Effector memory CD8-positive, alpha-beta T cell (primary cell): ENCODE measurements around the gene ARL6.

Experiments
- ATAC-seq: fragments of 150-1000 bp; cut with Tn5 transposase; replicated peaks from 2 replicates; pipeline ENCODE4 v1.10.0; 2021; ENCODE audit warnings: mild to moderate bottlenecking, moderate library complexity
- DNase-seq, 3 experiments: peaks; one replicate each; pipeline ENCODE4 v3.0.0; 2021
- H3K27ac Mint-ChIP-seq, 2 donors: one replicate each; pipeline ENCODE4 v1.8.0; 2022; ENCODE audit warnings: mild to moderate bottlenecking in 2 of 2, mixed read lengths in 2 of 2, moderate library complexity in 2 of 2
- H3K27me3 Mint-ChIP-seq, 2 donors: one replicate each; pipeline ENCODE4 v1.8.0; 2022; ENCODE audit warnings: mixed read lengths in 2 of 2
- H3K36me3 Mint-ChIP-seq: one replicate; pipeline ENCODE4 v1.8.0; 2022; ENCODE audit warnings: mild to moderate bottlenecking, moderate library complexity, mixed read lengths; ENCODE audit not compliant: insufficient read depth
- H3K4me1 Mint-ChIP-seq, 2 donors: one replicate each; pipeline ENCODE4 v1.8.0; 2022; ENCODE audit warnings: low read depth in 2 of 2, mixed read lengths in 2 of 2
- H3K4me3 Mint-ChIP-seq, 2 donors: one replicate each; pipeline ENCODE4 v1.8.0; 2022; ENCODE audit warnings: mild to moderate bottlenecking in 2 of 2, mixed read lengths in 2 of 2, moderate library complexity in 2 of 2
- H3K9me3 Mint-ChIP-seq, 2 donors: one replicate each; pipeline ENCODE4 v1.8.0; 2022; ENCODE audit warnings: mixed read lengths in 2 of 2
- total RNA-seq, 9 experiments: gene quantifications; one replicate each; lab custom pipeline; 2026; lab: John Stamatoyannopoulos, UW

The ARL6 gene, protein sequence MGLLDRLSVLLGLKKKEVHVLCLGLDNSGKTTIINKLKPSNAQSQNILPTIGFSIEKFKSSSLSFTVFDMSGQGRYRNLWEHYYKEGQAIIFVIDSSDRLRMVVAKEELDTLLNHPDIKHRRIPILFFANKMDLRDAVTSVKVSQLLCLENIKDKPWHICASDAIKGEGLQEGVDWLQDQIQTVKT
- 3.4 to 13.2 (median 10.7) reads per million in 9 experiments for total RNA-seq

DNA sequence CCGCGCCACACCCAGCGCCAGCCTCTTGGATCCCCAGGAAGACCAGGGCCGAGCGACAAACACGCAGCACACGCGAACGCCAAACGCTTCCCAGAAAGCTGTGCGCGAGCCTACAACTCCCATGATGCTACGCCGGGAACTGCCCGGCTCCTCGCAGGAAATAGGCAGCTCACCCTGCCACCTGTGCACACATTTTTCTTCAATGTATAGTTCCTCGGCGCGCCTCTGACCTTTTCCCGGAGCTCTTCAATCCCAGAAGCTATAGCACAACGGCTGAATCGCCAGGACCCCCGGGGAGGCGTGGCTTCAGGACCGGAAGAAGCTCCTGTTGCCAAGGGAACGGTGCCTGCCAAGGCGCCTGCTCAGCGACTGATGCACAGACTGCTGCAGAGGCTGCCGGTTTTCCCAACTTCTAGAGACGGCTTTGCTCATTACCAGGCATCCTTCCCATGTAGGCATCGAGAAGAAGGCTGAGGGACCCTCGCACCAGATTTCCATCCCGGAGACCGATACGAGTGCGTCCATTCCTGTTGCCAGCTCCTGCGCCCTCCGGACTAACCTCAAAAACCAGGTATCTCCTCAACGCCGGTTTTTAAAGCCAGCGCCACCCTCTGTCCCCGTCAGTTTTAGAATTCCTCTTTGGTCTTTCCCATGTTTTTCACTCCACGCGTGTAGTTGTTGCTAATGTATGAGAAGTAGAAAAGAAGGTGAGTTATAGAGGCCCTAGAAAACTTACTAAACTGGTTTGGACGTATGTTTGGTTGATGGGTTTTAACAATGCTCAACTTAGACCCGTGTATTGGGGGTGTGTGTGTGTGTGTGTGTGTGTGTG lies at the start of gene ARL6:
ARL6 (plus strand) TSS at position 352 of the 832 bp plus-strand sequence. CDS start 3,350 bp downstream, outside the sequence.
- ATAC-seq (peak; percentile 90), DNase-seq (peak; percentile 44 to 65 (median 53))
- no peaks in the 10 kb centered on the region for H3K9me3 Mint-ChIP-seq
- peaks cover 16 to 19% of the 10 kb centered on the region in 2 donors for H3K4me1 Mint-ChIP-seq
- no peaks in the 10 kb centered on the region for H3K27me3 Mint-ChIP-seq
- peaks cover 10% of the 10 kb centered on the region for H3K36me3 Mint-ChIP-seq
- H3K27ac Mint-ChIP-seq = peak within 1 kb of the TSS; percentile 90 to 96
- peak within 1 kb of the TSS; percentile 93 to 97 for H3K4me3 Mint-ChIP-seq

DNA sequence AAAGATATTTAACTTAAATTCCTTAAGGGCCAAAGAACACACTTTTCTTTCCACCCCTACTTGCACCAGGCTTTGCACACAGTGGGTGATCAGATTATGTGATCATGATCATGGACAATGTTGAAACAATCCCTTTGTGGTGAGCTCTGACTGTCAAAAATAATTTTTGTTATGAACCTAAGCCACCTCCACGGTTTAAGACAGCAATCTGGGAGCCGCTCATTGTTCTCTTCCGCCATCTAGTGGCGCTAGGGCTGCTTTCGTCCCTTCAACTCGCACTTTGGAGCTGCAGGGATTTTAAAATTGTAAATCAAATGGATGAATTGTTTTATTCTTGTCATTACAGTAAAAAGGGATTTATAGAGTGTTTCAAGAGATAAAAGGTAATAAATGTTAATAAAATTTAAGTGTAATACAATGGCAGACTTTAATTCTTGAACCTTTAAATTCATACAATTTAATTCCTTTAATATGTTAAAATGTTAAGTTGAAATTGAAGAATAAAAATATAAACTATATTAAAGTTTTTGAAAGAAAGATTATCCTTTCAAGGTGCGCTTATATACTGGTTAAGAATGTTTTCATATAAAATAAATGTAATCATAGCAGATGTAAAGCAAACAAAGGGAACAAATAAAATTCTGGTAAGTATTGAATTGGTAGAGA lies 45.3 kb upstream of the ARL6 start:
- DNase-seq (peak; percentile 47 to 59 (median 49)), ATAC-seq (peak; percentile 98)
- Mint-ChIP-seq H3K4me1 (no peaks in the 10 kb centered on the region), H3K9me3 (no peaks in the 10 kb centered on the region), H3K4me3 (peak overlapping the region in 1 of 2 donors; percentile 27), H3K36me3 (no peaks in the 10 kb centered on the region), H3K27me3 (peaks cover 6 to 8% of the 10 kb centered on the region in 2 donors), H3K27ac (no peak overlapping the region)

DNA sequence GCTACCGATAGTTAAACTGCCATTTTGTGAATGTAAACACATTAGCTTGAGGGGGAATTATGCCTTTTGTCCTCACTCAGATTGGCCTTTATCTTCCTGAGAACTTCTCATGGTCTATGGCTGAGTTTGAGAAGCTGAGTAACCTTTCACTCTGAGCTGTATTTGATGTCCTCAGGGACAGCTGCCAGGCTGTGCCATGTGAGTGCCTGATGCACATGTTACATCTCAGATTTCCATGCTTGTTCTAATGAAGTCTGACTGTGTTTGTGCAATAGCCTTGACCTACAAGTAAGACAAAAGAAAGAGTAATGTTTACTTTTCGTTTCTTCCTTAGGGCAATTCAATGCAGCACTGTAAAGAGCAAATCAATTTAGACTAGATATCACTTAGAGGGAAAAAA lies 44.1 kb upstream of the ARL6 start:
- no peak overlapping the region for H3K4me3 Mint-ChIP-seq
- H3K27ac Mint-ChIP-seq = no peak overlapping the region
- H3K9me3 Mint-ChIP-seq = no peaks in the 10 kb centered on the region
- ATAC-seq = no peak
- DNase-seq = no peak
- no peaks in the 10 kb centered on the region for H3K36me3 Mint-ChIP-seq
- no peaks in the 10 kb centered on the region for H3K4me1 Mint-ChIP-seq
- H3K27me3 Mint-ChIP-seq = peaks cover 0 to 8% of the 10 kb centered on the region in 2 donors

DNA sequence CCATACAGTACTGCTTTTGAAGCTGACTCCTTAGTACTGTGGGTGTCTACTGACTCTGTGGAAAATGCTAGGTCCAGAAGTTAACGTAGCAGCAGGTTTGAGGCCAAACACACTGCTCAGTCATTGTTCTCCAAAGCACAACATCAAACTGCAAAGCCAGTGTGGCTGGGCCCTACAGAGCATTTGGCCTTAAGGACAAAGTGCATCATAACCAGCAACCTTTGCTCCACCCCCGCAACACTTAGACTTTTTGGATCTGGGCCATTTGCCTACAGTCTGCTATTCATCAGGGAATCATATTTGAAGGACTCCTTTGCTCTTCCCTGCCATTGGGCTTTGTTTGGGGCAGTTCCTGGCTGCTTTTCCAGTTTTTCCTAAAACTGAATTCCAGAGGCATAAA lies 43.1 kb upstream of the ARL6 start:
- ATAC-seq (no peak), DNase-seq (no peak)
- Mint-ChIP-seq H3K4me3 (no peak overlapping the region), H3K4me1 (no peaks in the 10 kb centered on the region), H3K36me3 (no peaks in the 10 kb centered on the region), H3K27ac (no peak overlapping the region), H3K27me3 (no peaks in the 10 kb centered on the region), H3K9me3 (no peaks in the 10 kb centered on the region)

DNA sequence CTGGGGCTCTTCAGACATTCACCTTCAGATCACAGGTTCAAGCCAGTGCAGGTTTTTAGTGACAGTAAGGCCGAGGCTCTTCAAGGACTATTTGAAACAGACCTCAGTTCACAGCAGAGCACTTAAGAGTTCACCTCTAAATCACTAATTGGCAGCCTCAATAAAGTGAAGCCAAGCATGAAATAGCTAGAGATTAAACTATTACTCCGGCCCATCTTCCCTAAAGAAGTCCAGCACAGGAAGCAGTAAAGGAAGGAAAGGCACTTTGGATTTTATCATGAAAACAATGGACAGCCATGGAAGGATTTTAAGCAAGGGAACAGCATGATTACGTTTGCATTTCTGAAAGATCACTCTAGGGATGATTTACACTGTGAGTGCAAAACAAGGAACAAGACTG lies 27.6 kb upstream of the ARL6 start:
- no peaks in the 10 kb centered on the region for H3K36me3 Mint-ChIP-seq
- H3K27ac Mint-ChIP-seq = no peak overlapping the region
- no peaks in the 10 kb centered on the region for H3K4me1 Mint-ChIP-seq
- H3K4me3 Mint-ChIP-seq = no peak overlapping the region
- peaks cover 12% of the 10 kb centered on the region in 2 donors for H3K27me3 Mint-ChIP-seq
- H3K9me3 Mint-ChIP-seq = no peaks in the 10 kb centered on the region
- no peak for DNase-seq
- ATAC-seq = no peak

DNA sequence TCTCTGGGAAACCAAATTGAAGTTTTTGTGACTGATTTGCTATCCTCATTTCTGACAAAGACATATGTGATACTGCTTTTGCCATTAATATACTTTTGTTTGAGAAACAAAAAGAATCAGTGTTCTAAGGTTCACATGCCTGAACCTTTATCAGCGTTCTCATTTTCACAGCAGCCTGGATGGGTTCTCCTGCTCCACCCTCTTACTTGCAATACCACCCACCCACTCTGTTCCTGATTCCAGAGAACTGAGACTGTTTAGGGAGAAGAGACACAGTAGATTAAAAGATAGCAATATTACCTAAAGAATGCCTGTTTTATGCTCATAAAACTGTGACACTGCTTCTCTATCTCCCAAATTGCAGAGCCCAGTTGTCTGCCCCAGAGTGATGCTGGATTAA lies 25.8 kb upstream of the ARL6 start:
- no peaks in the 10 kb centered on the region for H3K4me1 Mint-ChIP-seq
- DNase-seq (no peak), ATAC-seq (no peak)
- H3K27ac Mint-ChIP-seq = no peak overlapping the region
- no peaks in the 10 kb centered on the region for H3K36me3 Mint-ChIP-seq
- no peak overlapping the region for H3K4me3 Mint-ChIP-seq
- H3K9me3 Mint-ChIP-seq = no peaks in the 10 kb centered on the region
- peaks cover 6 to 7% of the 10 kb centered on the region in 2 donors for H3K27me3 Mint-ChIP-seq

DNA sequence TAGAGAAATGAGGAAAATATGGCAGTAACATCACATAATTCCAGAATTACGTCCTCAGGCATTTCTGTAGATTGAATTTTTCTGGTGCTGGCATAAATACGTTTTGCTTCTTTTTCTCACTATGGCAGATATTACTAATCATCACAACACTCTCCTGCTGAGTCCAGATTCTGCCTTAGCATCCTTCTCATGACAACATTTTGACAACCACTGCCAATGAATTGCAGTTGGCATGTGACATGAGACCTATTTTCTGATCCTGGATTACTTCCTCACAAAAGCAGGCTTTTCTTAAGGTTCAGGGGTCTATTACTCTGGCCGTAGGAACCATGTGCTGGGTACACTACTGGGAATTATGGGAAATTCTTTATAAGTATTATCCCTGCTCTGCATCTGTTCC lies 22.5 kb upstream of the ARL6 start:
- Mint-ChIP-seq H3K27me3 (peaks cover 0 to 5% of the 10 kb centered on the region in 2 donors), H3K4me1 (no peaks in the 10 kb centered on the region), H3K9me3 (no peaks in the 10 kb centered on the region), H3K4me3 (no peak overlapping the region), H3K36me3 (no peaks in the 10 kb centered on the region), H3K27ac (no peak overlapping the region)
- no peak for ATAC-seq
- DNase-seq = no peak

DNA sequence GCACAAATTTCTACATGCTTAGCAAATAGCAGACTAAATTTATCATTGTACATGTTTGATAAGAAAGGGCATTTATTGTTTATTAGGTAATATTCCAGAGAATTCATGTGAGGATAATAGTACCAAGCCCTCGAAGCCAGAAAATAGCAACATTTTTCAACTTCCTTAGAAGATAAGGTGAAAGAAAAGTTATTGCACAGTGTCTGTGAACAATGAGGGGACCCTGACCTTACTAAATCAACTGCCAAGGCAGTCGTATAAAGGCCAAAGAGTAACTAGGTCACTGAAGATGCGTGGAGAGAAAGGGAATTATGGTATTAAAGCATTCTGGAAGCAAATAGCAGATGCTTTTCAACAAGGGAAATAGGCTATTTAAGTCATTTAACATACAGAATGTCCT lies 20.3 kb upstream of the ARL6 start:
- no peaks in the 10 kb centered on the region for H3K9me3 Mint-ChIP-seq
- no peak for DNase-seq
- no peaks in the 10 kb centered on the region for H3K36me3 Mint-ChIP-seq
- ATAC-seq = no peak
- H3K4me3 Mint-ChIP-seq = no peak overlapping the region
- peaks cover 8 to 11% of the 10 kb centered on the region in 2 donors for H3K27me3 Mint-ChIP-seq
- H3K4me1 Mint-ChIP-seq = no peaks in the 10 kb centered on the region
- no peak overlapping the region for H3K27ac Mint-ChIP-seq

DNA sequence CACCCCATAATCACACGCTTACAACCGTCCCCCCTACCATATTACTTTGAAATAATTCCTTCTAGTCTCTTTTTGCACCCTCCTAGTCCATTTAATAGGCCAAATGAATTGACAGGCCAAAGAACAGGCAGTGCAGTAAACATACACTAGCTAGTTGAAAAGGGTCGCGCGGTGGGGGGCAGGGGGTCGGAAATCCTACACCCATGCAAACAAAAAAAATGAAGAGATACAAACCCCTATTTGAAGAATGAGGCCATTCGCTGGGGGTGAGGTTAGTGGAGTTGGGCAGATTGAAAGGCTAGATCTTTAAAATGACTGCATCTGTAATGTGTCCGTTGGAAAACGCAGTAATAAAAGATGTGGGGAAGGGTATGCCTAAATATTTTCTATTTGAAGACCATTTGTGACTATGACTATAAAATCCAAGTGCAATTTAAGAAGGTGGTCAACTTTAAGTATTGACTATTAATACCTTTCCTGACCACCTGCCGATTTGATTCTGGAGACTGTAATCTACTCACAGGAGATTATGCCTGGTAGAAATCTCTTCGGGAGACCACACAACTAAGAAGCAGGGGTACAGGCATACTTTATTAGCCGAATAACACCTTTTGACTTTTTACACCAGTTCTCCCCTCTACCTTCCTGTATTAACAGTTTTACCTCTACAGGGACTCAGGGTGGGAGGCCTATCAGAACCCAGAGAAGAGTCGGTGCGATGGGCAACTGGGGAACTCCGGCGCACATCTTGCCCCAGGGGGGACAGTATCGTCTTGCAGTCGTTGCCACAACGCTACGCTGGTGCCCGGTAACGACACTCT lies 762 bp upstream of the ARL6 start:
- no peaks in the 10 kb centered on the region for H3K9me3 Mint-ChIP-seq
- ATAC-seq = no peak
- H3K36me3 Mint-ChIP-seq = peaks cover 10% of the 10 kb centered on the region
- H3K4me3 Mint-ChIP-seq = peak overlapping the region; percentile 93 to 97
- H3K27ac Mint-ChIP-seq = peak overlapping the region; percentile 90 to 96
- H3K27me3 Mint-ChIP-seq = no peaks in the 10 kb centered on the region
- no peak for DNase-seq
- peaks cover 16 to 19% of the 10 kb centered on the region in 2 donors for H3K4me1 Mint-ChIP-seq

DNA sequence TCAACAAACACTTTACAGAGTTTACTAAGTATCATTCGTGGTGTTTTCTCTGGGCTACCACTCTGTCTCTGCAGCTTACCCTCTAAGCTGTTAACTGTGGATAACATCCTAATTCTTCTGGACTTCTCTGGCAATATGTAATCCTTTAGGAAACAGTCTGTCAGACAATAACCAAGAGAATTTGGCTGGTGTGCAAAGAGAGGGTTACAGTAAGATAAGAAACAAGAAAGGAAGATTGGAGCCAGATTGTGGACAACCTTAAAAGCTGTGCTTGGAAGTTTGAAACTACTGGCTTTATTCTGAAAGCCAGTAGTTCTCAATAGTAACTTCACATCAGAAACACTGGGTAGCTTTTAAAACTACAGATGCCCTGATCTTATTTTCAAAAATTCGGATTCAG lies 778 bp downstream of the ARL6 start:
- Mint-ChIP-seq H3K36me3 (peaks cover 10% of the 10 kb centered on the region), H3K27me3 (no peaks in the 10 kb centered on the region), H3K4me1 (peaks cover 16 to 20% of the 10 kb centered on the region in 2 donors), H3K9me3 (no peaks in the 10 kb centered on the region), H3K4me3 (peak overlapping the region; percentile 93 to 97), H3K27ac (peak overlapping the region; percentile 90 to 96)
- DNase-seq = no peak
- ATAC-seq = no peak

DNA sequence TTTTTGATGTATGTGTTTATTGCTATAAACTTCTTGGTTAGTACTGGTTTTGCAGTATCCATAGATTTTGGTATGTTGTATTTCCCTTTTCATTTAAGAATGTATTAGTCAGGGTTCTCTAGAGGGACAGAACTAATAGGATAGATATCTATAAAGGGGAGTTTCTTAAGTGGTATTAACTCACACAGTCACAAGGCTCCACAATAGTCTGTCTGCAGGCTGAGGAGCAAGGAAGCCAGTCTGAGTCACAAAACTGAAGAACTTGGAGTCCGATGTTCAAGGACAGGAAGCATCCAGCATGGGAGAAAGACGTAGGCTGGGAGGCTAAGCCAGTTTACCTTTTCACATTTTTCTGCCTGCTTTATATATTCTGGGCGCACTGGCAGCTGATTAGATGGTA lies 8.4 kb downstream of the ARL6 start:
- no peaks in the 10 kb centered on the region for H3K27me3 Mint-ChIP-seq
- no peak overlapping the region for H3K27ac Mint-ChIP-seq
- no peaks in the 10 kb centered on the region for H3K36me3 Mint-ChIP-seq
- H3K4me1 Mint-ChIP-seq = peaks cover 4 to 7% of the 10 kb centered on the region in 2 donors
- no peaks in the 10 kb centered on the region for H3K9me3 Mint-ChIP-seq
- ATAC-seq (no peak), DNase-seq (no peak)
- no peak overlapping the region for H3K4me3 Mint-ChIP-seq

DNA sequence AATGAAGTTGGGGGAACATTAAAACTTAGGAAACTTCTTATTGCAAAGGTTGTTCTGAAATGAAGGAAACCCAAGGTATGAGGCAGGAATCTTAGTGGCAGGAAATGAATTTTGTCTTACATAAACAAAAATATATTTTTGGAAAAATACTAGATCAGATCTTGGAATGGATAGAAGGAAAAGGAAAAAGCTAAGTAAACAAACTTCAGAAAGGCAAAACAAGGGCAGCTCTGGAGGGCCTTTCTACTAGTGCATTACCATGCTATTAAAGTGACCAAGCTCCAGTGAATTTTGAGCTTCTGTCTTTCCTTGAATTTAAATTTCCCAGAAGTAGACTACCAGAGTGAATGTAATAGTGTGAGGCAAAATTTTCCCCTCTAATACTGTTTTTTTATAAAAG lies 13.6 kb downstream of the ARL6 start:
- H3K36me3 Mint-ChIP-seq = no peaks in the 10 kb centered on the region
- DNase-seq = no peak
- no peak overlapping the region for H3K4me3 Mint-ChIP-seq
- no peaks in the 10 kb centered on the region for H3K9me3 Mint-ChIP-seq
- no peaks in the 10 kb centered on the region for H3K4me1 Mint-ChIP-seq
- no peak for ATAC-seq
- H3K27me3 Mint-ChIP-seq = no peaks in the 10 kb centered on the region
- no peak overlapping the region for H3K27ac Mint-ChIP-seq

DNA sequence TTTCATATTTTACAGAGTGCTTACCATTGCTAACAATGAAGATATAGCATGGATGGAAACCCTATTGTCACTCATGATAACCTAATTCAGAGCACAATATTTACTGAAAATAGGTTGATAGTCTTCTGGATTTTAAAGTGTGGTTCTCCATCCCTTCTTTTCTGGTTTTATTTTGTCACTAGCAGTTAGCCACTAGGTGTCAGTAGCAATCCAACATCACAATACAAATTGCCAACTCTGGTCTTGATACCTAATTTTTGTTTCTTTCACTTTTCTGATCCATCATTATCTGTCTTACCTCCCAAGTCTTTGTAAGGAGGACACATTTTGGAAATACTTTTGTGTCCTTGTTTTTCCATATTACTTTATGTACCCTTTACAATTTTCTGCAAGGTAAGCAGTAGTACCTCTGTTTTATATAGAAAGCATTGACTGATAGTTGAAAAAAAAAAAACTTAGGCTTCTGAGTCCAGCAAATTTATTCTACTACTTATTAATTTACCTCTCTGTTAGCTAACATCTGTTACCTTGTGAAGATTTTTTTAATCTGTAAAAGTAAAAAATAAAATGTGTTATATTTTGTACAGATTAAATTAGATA lies 29.0 kb downstream of the ARL6 start:
- H3K27ac Mint-ChIP-seq = no peak overlapping the region
- ATAC-seq (peak; percentile 61), DNase-seq (peak; percentile 30 to 37 (median 35))
- H3K36me3 Mint-ChIP-seq = no peaks in the 10 kb centered on the region
- no peaks in the 10 kb centered on the region for H3K9me3 Mint-ChIP-seq
- H3K4me1 Mint-ChIP-seq = no peaks in the 10 kb centered on the region
- H3K27me3 Mint-ChIP-seq = no peaks in the 10 kb centered on the region
- no peak overlapping the region for H3K4me3 Mint-ChIP-seq
